Measurements from ENCODE around the gene MAGOH. TPM values are rescaled to one million over a fixed set of nuclear protein-coding genes. Genes with fewer than 3 reads are reported as not detected.

Gene MAGOH
- total and polyA plus RNA-seq, 2 of the 13 experiments (the other 11 are each of a cell fraction or from before 2014, with no cell fraction given) = 24.1 to 87.0 TPM

GRCh38 chr1:53196485-53197290, 41.6 kb downstream of the MAGOH start, which contains the start of gene CPT2 (continued):
- no peak for TF ChIP-seq ZNF225 (CRISPR knock-in tag; IDR thresholded peaks at IDR 0.05)
- 0 out of 2 replicates have a peak, but pooled peaks have one; percentile 20 for TF ChIP-seq ZXDC (CRISPR knock-in tag; IDR thresholded peaks at IDR 0.05)
- TF ChIP-seq ZBTB25 (CRISPR knock-in tag; IDR thresholded peaks at IDR 0.05) = peak; percentile 28; the same call in 1 of the 2 replicates
- TF ChIP-seq ZNF607 (CRISPR knock-in tag; IDR thresholded peaks at IDR 0.05; ENCODE audit: borderline replicate concordance) = peak; percentile 80; the same call in 1 of the 2 replicates
- peak; percentile 80; the same call in 1 of the 2 replicates for TF ChIP-seq ARHGAP35 (CRISPR knock-in tag; IDR thresholded peaks at IDR 0.05; ENCODE audit: borderline replicate concordance)
- no peak for TF ChIP-seq RBM22 (optimal IDR thresholded peaks at IDR 0.05; ENCODE audit: low read length)
- no peak for TF ChIP-seq SNAPC4 (CRISPR knock-in tag; IDR thresholded peaks at IDR 0.05)
- TF ChIP-seq DRAP1 (CRISPR knock-in tag; IDR thresholded peaks at IDR 0.05) = peak; percentile 67
- TF ChIP-seq ZFP91 (CRISPR knock-in tag; IDR thresholded peaks at IDR 0.05; ENCODE audit: borderline replicate concordance) = peak; percentile 71; the same call in 1 of the 2 replicates
- no peak for TF ChIP-seq HES4 (CRISPR knock-in tag; IDR thresholded peaks at IDR 0.05; ENCODE audit: borderline replicate concordance)
- TF ChIP-seq HHEX (CRISPR knock-in tag; IDR thresholded peaks at IDR 0.05) = no peak
- no peak for TF ChIP-seq ZSCAN5A (CRISPR knock-in tag; IDR thresholded peaks at IDR 0.05; ENCODE audit: borderline replicate concordance)
- TF ChIP-seq NKX3-1 (CRISPR knock-in tag; IDR thresholded peaks at IDR 0.05) = no peak; the same call in 1 of the 2 replicates

All from HepG2 (cell line).